Heart left ventricle (tissue), 13 donors: ENCODE measurements around the gene CREBZF.

Experiments
- CTCF ChIP-seq, 12 donors: fragments of 200-600 bp; sonication (generic) in 4 of 12; IDR thresholded peaks; one replicate each; pipeline versions ENCODE4 v1.5.0 to v1.8.0; 2018 to 2022; ENCODE audit warnings: antibody characterized with exemption in 12 of 12, mild to moderate bottlenecking in 5 of 12
- POLR2A ChIP-seq, 2 donors: fragments of 450-650 bp; IDR thresholded peaks; one replicate each; pipeline ENCODE4 v1.6.1; 2017; ENCODE audit warnings: antibody characterized with exemption in 2 of 2, mild to moderate bottlenecking in 2 of 2, moderate library complexity in 2 of 2
- donor health status: ischemic (EF 13 %, LVEDD 7.1; RV severe dilation, severe dysfunction).
- donor health status: DM: no; HTN: yes; CAD: no.
- donor health status: DM: no; HTN: no; CAD: no.
- donor health status: ischemic (EF 25% LVEDD 6.9; RV normal size, moderate dysfunction).
- donor health status: ischemic (EF 25% LVEDD 5.7; RV mildly dilated, moderate dysfunction).
- donor health status: ischemic (EF 35%, LVEDD 5.7; RV mildly dilated, moderate dysfunction).
- donor health status: nonischemic (EF 11% LVEDD 7.7; RV severe dilation, severe dysfunction).
- donor health status: DM: yes; HTN: yes; CAD: no.
- donor health status: PGD.
- donor health status: ischemic (EF 29% LVEDD 5.4; RV normal size, mild dysfunction).
- donor health status: nonischemic (EF 23%, LVEDD 6.1; RV moderate dilation, normal function).

GRCh38 chr11:85647078-85647477 is 17.9 kb downstream of the CREBZF start:
- no peak for TF ChIP-seq CTCF (IDR thresholded peaks at IDR 0.05)
- no peak for TF ChIP-seq POLR2A (IDR thresholded peaks at IDR 0.05)
